Forelimb muscle (tissue), 1 donor: ENCODE data around the gene CTIF. TPM values are rescaled to one million over a fixed set of nuclear protein-coding genes. Genes with fewer than 3 reads are reported as not detected.

Experiments
- DNase-seq: peaks from one replicate; pipeline ENCODE4 v3.0.0-alpha.2; 2013; ENCODE audit warnings: low read depth
- polyA plus RNA-seq: library from polyadenylated mRNA; unstranded; fragments of 120-200 nt; gene quantifications from one replicate; pipeline ENCODE4 v1.2.1, GENCODE V29; 2013; ENCODE audit not compliant: insufficient read length

Gene CTIF
- polyA plus RNA-seq, 1 donor = 35.6 TPM

GRCh38 chr18:48600456-48601090 lies 61.7 kb downstream of the CTIF start:
- DNase-seq = no peak

GRCh38 chr18:48601343-48601742 lies 62.5 kb downstream of the CTIF start:
- DNase-seq = no peak

GRCh38 chr18:48602759-48603390 lies 64.0 kb downstream of the CTIF start:
- DNase-seq = no peak

GRCh38 chr18:48605408-48605845 lies 66.6 kb downstream of the CTIF start:
- no peak for DNase-seq

- no peak for DNase-seq
Measured at GRCh38 chr18:48607056-48607984, 68.5 kb downstream of the CTIF start.

- no peak for DNase-seq
Measured at GRCh38 chr18:48608581-48608980, 69.8 kb downstream of the CTIF start.

- no peak for DNase-seq
Measured at GRCh38 chr18:48609114-48609513, 70.3 kb downstream of the CTIF start.

GRCh38 chr18:48609820-48610815 lies 71.3 kb downstream of the CTIF start:
- no peak for DNase-seq

- DNase-seq = no peak
Measured at GRCh38 chr18:48611203-48611602, 72.4 kb downstream of the CTIF start.

- no peak for DNase-seq
Measured at GRCh38 chr18:48611785-48612480, 73.1 kb downstream of the CTIF start.

GRCh38 chr18:48612511-48612910 lies 73.7 kb downstream of the CTIF start:
- DNase-seq = no peak

GRCh38 chr18:48612917-48613316 lies 74.1 kb downstream of the CTIF start:
- DNase-seq = no peak

- no peak for DNase-seq
Measured at GRCh38 chr18:48613589-48614404, 75.0 kb downstream of the CTIF start.

- DNase-seq = no peak
Measured at GRCh38 chr18:48615566-48616401, 77.0 kb downstream of the CTIF start.

- no peak for DNase-seq
Measured at GRCh38 chr18:48616484-48617255, 77.8 kb downstream of the CTIF start.

GRCh38 chr18:48617844-48618497 lies 79.1 kb downstream of the CTIF start:
- DNase-seq = no peak

GRCh38 chr18:48619016-48619415 lies 80.2 kb downstream of the CTIF start:
- DNase-seq = no peak

- no peak for DNase-seq
Measured at GRCh38 chr18:48619501-48619900, 80.7 kb downstream of the CTIF start.
